Stimulated activated CD8-positive, alpha-beta memory T cell treated with anti-CD3 and anti-CD28 coated beads, Interleukin-7, amount 100 ng/mL, for 4 hours (primary cell): ENCODE data around the gene ZFPM1.

Source experiments
- DNase-seq, 2 donors: peaks; one replicate each; pipeline ENCODE4 v3.0.0-alpha.2; 2020; ENCODE audit warnings: low read depth in 2 of 2

ZFPM1 gene

DNA sequence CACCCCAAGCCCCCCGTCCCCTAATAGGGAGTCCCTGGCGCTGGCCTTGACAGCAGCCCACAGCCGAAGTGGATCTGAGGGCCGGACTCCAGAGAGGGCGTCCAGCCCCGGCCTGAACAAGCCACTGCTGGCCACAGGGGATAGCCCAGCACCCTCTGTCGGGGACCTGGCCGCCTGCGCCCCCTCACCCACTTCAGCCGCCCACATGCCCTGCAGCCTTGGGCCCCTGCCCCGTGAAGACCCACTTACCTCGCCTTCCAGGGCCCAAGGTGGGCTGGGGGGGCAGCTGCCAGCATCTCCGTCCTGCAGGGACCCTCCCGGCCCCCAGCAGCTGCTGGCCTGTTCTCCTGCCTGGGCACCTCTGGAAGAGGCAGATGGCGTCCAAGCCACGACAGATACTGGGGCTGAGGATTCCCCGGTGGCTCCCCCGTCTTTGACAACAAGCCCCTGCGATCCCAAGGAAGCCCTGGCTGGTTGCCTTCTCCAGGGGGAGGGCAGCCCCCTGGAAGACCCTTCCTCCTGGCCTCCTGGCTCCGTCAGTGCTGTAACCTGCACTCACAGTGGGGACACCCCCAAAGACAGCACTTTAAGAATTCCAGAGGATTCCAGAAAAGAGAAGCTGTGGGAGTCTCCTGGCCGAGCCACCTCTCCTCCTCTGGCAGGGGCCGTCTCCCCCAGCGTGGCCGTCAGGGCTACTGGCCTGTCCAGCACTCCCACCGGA is 19.3 kb upstream of the ZFPM1 start:
- DNase-seq = no peak

- DNase-seq = no peak
Observed at GRCh38 chr16:88434353-88434690, 18.8 kb upstream of the ZFPM1 start.

DNA sequence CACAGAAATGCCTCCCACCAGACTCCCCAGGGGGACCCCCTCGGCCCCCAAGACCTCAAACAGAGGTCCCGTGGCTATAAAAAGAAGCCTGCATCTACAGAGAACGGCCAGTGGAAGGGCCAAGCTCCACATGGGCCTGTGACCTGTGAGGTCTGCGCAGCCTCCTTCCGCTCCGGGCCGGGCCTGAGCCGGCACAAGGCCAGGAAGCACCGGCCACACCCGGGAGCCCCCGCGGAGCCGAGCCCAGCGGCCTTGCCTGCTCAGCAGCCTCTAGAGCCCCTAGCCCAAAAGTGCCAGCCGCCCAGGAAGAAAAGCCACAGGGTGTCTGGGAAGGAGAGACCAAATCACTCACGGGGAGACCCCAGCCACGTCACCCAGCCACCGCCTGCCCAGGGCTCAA is 18.3 kb upstream of the ZFPM1 start:
- no peak for DNase-seq

DNA sequence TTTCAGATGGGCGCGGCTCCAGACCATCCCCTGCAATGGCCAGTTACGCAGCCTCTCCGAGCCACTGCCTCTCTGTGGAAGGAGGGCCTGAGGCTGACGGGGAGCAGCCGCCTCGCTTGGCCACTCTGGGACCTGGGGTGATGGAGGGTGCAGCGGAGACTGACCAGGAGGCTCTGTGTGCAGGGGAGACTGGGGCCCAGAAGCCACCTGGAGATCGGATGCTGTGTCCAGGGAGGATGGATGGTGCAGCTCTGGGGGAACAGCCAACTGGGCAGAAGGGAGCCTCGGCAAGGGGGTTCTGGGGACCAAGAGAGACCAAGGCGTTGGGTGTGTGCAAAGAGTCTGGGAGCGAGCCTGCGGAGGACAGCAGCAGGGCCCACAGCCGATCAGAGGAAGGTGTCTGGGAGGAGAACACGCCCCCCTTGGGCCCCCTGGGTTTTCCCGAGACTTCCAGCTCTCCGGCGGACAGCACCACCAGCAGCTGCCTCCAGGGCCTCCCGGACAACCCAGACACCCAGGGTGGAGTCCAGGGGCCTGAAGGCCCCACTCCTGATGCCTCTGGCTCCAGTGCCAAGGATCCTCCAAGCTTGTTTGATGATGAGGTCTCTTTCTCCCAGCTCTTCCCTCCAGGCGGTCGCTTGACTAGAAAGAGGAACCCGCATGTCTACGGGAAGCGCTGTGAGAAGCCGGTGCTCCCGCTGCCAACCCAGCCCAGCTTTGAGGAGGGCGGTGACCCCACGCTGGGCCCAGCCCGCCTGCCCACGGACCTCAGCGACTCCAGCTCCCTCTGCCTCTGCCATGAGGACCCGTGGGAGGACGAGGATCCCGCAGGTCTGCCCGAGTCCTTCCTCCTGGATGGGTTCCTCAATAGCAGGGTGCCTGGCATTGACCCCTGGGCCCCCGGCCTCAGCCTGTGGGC is 17.4 kb upstream of the ZFPM1 start:
- DNase-seq = no peak

- no peak for DNase-seq
Observed at GRCh38 chr16:88436796-88437195, 16.3 kb upstream of the ZFPM1 start.

GRCh38 chr16:88437367-88437964 is 15.6 kb upstream of the ZFPM1 start:
- peak; percentile 33 to 50 for DNase-seq

DNA sequence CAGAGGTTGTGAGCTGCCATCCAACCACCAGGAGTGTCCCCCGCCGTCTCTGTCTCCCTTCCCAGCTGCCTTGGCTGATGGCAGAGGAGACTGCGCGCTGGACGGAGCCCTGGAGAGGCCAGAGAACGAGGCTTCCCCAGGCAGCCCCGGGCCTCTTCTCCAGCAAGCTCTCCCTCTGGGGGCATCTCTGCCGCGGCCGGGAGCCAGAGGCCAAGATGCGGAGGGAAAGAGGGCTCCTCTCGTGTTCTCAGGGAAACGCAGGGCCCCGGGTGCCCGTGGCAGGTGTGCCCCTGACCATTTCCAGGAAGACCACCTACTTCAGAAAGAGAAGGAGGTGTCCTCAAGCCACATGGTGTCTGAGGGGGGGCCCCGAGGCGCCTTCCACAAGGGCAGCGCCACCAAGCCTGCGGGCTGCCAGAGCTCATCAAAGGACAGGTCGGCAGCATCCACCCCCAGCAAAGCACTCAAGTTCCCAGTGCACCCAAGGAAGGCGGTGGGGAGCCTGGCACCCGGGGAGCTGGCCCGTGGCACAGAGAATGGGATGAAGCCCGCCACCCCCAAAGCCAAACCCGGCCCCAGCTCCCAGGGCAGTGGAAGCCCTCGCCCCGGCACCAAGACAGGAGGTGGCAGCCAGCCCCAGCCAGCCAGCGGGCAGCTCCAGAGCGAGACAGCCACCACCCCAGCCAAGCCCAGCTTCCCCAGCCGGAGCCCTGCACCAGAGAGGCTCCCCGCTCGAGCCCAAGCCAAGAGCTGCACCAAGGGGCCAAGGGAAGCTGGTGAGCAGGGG is 14.8 kb upstream of the ZFPM1 start:
- no peak for DNase-seq

DNA sequence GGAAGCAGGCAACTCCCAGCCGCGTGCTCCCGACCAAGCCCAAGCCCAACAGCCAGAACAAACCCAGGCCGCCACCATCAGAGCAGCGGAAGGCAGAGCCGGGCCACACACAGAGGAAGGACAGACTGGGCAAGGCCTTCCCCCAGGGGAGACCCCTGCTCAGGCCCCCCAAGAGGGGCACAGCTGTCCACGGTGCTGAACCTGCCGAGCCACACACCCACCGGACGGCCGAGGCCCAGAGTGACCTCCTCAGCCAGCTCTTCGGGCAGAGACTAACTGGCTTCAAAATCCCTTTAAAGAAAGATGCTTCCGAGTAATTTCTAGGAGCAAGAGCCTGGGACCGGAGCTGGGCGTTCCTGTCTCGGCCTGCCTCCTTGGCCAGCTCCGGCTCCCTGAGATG is 14.1 kb upstream of the ZFPM1 start:
- DNase-seq = no peak

DNA sequence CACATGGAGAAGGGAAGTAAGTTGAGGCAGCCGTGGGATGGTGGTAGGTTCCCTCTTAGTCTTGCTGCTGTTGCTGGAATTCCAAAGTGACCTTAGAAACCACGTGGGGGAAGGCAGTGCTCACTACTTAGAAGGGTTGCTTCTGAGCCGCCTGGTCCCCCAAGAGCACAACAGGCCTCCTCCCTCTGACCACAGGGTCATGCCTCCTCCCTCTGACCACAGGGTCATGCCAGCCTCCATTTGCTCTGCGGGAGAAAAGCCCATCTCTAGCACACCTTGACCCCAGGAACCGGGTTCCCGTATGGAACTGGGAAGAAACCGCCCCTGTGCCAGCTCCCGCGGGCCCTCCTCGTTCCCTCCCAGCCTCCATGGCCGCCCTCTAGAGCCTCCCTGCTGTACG is 13.4 kb upstream of the ZFPM1 start:
- DNase-seq = no peak

DNA sequence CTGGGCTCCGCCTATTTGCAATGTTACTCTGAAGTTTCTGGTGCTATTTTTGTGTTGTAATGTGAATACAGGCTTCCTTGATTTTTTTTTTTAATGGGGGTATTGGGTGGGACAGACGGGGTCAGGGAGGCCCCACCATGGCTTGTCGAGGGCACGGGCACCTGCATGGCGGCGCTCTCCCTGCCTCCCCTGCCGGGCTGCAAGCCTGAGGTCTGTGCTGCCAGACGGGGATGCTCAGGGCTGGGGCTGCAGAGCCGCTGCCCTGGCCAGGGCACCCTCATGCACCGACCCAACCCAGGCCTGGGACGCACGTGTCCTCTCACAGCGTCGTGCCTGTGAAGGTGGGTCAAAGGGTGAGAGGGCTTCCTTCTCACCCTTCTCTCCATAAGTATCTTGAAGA is 13.0 kb upstream of the ZFPM1 start:
- no peak for DNase-seq

DNA sequence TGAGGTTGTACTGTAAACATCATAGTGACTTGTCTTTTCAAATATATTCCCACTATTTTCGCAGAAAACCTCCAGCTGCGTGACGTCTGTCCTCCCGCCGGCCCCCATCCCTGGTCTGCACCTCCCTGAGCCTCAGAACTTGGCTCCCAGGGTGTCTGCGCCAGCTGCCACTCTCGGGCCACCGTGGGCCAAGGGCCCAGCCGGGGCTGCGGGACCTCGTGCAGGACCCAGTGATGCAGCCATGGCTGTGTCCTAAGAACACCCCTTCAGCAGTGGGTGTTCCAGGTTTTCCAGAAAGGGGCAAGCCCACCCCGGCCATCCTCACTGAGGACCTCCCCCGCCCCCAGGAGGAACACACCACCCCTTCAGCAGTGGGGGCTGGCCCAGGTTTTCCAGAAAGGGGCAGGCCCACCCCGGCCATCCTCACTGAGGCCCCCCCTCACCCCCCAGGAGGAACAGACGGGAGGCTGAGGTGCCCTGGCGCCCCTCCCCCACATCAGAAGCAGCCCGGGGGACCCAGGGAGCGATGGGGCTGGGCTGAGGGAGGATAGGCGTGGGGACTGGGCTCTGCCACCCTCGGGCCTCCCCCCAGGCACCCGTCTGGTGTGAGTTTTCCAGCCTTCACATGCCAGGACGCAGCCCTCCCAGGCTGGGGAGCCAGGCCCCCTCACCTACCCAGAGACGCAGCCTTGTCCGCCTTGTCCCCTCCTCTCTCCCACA is 12.2 kb upstream of the ZFPM1 start:
- DNase-seq = no peak

GRCh38 chr16:88441460-88441859 is 11.6 kb upstream of the ZFPM1 start:
- no peak for DNase-seq

DNA sequence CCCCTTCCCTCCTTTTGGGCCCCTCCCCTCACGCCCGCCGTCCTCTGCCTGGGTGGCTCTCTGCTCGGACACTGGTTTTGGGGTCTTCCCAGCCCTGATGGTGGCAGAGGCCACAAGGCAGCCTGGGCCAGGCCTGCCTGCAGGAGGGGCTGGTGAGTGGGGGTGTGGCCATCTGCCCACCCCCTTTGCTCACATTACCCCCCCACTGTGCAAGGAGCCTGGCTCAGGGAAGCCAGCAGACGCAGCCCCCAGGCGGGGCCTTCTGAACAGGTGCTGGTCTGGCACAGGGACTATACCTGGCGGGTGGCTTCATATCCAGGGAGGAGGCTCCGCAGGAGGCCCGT is 10.7 kb upstream of the ZFPM1 start:
- DNase-seq = no peak

DNA sequence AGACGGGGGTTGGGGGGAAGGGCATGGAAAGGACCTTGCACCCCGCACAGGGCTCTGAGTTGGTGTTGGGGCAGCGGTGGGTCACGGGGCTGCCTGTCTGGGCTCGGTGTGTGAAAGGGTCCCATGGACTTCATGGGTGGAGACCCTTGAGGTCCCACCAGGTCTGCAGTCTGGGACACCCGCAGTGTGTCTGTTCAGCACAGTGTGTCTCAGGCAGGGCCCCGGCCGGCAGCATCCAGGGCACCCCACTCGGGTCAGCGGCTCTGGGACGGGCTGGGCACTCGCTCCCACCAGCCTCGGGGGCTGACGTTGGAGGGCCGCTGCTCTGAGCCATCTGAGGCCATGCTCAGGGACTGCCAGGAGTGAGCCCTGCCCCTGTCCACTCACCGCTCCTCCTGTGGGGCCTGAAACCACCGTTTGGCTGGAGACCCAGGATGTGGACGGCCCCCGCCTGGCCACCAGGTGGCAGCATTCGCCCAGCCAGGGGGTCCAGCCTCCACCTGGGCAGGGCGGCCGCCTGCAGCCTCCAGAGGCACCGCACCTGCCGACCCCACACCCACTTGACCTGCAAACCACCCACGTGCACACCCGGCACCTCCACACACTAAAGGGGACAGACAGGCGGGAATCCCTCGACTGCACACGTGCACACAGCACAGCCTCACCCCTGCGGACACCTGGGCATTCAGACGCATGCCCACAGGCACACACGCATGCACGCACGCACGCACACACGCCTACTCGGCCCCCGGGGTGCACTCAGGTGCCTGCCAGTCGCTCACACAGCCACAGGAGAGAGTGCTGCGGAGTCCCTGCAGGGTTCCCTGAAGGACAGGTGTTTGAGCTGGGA is 10.1 kb upstream of the ZFPM1 start:
- DNase-seq = peak; percentile 48 to 64

DNA sequence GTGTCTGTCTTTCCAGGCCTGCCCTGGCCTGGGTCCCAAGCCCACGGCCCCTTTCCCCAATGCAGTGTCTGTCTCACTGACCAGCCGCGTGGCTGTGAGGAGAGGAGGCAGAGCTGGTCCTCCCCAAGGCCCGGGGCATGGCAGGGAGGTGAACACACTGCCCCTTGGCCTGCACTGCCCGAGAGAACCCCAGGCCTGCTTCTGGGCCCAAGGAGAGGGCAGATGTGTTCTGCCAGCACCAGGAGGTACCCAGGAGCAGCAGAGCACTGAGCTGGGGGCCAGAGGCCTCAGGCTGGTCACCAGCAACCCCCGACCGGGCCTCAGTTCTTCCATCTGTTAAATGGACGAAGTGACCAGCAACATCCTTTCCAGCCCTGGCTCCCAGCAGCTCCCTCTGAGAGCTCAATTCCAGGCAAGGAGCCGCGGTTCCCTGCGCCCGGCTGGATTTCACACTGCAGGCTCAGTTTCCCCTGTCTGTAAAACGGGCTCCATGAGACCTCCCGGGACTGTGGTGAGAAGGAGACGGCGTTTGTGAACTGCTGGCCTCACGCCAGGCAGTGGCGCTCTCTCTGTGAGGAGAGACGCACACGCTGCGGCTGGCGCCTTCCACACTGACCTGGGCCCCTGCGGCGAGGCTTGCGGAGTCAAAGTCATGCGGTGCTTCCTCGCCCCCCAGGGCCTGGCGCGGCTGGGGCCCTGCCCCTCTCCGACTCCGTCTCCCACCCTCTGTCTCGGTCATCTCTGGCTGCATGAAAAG is 8.1 kb upstream of the ZFPM1 start:
- DNase-seq = no peak

GRCh38 chr16:88445583-88445960 is 7.5 kb upstream of the ZFPM1 start:
- DNase-seq = no peak

- no peak for DNase-seq
Observed at GRCh38 chr16:88446061-88446460, 7.0 kb upstream of the ZFPM1 start.

DNA sequence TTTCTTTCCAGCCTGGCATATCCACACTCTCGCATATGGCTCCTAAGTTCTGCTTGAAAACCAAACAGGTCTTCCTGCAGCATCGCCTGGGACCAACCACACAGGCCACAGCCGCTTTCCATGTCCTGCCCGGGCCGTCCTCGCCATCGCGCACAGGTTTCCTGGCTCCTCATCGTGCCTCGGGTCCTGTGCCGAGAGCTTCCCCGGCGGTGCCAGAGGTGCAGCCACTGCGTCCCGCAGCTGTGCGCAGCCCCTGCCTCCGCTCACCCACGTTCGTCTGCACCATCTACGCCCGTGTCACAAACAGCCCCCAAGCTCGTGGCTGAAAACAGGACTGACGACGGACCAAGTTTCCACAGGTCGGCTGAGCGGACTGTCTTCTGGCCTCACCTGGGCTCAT is 6.3 kb upstream of the ZFPM1 start:
- DNase-seq = no peak

GRCh38 chr16:88447881-88448280 is 5.2 kb upstream of the ZFPM1 start:
- DNase-seq = no peak
